GM21381 (cell line): ENCODE results near the gene FTH1.
"Not testable (repeated sequence)": the region's sequence is repeated elsewhere in the genome, so short reads cannot be mapped to it uniquely, and the experiment has no call there.

Experiments used
- ATAC-seq: cut with Tn5 transposase; IDR thresholded peaks from one replicate; pipeline ENCODE4 v1.9.1; 2021; ENCODE audit warnings: mild to moderate bottlenecking, moderate library complexity; ENCODE audit not compliant: unreplicated experiment

Gene FTH1

DNA sequence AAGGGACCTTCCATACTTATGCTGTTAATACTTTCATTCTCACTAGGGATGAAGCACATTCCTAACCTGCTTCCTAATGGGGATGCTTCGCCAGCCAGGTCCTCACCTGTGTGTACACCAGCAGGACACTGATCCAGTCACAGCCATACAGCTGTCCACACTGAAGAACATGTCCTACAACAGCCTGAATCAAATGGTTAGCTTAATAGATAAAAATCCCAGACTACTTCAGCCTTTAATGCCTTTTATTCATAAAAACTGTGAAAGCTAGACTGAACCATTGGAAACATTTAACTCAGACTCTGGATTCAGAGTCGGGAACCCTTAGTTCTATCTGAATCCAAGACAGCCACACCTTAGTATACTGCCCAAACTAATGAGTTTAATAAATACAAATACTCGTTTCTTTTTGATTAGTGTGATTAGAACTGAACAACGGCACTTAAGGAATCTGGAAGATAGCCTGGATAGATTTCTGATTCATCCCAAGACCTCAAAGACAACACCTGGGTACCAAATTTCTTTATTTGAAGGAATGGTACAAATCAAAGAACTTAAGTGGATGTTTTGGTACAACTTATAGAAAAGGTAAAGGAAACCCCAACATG, 3.3 kb downstream of the FTH1 start:
- no peak for ATAC-seq

DNA sequence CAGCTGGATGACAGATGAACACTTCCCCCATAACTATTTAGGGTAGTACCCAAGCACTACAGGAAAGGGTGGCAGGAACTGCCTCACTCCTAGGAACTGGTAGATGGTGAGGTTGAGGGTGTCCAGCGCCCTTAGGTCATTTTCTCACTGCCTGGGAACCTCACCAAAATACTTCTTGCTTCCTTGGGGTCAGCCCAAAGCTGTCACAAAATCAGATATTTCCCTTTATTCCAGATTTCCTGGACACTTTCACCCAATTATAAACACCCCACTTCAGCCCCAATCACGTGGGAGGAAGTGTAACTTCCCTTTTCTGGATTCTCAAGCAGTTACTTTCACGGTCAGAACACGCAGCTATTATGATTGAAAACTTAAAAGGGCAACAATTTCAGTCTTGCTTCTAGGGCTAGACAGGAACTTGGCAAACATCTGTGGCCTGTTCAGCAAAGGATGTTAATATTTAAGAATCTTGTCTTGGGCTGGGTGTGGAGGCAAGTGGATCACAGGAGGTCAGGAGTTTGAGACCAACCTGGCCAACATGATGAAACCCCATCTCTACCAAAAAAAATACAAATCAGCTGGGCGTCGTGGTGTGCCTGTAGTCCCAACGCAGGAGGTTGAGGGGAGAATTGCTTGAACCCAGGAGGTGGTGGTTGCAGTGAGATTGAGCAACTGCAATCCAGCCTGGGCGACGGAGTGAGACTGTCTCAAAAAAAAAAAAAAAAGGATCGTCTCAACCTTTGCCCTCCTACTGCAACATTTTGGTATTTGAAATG, 4.0 kb downstream of the FTH1 start:
- no peak for ATAC-seq

DNA sequence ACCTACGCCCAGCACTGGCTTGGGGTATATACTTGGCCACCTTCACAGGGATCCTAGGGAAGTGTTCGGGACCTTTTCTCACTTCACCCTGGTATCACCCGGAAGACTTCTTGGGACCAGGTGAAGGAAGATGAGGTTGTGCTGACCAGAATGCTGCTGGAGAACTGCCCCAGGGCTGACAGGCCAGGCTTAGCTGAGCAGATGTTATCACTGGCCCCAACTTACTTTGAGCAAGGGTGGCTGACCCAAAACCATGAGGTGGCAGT, 4.5 kb downstream of the FTH1 start:
- ATAC-seq, result no peak

DNA sequence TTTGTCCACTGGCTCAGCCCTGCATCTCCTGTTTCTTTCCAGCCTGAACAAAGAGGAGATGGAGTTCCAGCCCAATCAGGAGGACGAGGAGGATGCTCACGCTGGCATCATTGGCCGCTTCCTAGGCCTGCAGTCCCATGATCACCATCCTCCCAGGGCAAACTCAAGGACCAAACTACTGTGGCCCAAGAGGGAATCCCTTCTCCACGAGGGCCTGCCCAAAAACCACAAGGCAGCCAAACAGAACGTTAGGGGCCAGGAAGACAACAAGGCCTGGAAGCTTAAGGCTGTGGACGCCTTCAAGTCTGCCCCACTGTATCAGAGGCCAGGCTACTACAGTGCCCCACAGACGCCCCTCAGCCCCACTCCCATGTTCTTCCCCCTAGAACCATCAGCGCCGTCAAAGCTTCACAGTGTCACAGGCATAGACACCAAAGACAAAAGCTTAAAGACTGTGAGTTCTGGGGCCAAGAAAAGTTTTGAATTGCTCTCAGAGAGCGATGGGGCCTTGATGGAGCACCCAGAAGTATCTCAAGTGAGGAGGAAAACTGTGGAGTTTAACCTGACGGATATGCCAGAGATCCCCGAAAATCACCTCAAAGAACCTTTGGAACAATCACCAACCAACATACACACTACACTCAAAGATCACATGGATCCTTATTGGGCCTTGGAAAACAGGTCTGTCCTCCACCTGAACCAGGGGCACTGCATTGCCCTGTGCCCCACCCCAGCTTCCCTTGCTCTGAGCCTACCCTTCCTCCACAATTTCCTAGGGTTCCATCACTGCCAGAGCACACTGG, 5.0 kb downstream of the FTH1 start:
- ATAC-seq, result no peak

DNA sequence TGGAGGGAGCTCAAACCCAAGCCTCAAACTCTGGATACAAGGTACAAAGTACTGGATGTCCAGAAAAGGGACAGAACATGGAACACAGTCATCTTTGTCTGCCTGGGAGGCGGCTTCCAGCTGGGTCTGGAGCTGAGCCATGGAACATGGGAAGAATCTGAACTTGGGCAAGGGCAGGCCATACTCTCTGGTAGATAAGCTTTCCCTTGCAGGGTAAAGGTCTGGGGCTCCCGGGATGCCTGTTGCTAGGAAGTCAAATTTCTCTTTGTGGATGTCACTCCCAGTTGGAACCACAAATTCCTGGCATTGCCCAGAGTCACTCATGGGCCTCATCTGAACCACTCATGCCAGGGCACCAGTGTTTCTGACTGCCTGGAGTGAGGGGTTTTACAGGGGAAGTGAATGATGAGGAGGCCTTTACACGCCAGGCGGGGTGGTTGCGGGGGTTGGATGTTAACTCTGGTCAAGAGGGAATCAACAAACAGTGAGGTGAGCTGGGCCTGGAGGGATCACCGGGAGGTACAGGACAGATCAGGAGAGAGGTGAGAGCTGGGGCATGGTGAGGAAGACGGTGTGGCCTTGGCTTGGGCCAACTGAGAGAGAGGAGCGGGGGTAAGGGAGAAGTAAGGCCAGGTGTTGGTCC, 5.7 kb downstream of the FTH1 start:
- ATAC-seq, result no peak

DNA sequence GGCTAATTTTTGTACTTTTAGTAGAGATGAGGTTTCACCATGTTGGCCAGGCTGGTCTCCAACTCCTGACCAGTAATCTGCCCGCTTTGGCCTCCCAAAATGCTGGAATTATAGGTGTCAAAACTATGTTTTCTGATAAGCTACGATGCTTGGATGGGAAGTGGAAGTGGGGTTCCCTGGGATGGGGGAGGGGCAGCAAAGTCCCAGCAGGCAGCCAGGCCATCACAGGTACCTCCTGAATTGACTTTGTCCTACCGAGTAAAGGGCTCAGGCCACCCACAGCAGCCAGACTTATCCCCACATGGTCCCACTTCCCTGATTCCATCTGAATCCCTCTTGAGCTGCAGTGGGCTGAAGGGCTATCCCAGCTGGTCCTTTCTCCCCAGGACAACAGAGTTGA, 6.9 kb downstream of the FTH1 start:
- no peak for ATAC-seq

DNA sequence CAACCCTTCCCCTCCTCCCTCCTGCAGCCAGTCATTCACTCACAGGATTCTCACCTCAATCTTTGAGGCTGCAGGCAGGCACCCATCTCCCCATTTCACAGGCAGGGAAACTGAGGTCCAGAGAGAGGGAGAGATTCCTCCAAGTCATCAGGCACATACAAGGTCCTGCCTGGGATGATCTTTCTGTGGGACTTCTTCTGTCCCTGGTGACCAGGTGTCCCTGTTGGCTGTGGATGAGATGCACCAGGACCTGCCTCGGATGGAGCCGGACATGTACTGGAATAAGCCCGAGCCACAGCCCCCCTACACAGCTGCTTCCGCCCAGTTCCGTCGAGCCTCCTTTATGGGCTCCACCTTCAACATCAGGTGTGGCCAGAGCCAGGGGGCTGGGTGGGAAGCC, 7.8 kb downstream of the FTH1 start:
- no peak for ATAC-seq

DNA sequence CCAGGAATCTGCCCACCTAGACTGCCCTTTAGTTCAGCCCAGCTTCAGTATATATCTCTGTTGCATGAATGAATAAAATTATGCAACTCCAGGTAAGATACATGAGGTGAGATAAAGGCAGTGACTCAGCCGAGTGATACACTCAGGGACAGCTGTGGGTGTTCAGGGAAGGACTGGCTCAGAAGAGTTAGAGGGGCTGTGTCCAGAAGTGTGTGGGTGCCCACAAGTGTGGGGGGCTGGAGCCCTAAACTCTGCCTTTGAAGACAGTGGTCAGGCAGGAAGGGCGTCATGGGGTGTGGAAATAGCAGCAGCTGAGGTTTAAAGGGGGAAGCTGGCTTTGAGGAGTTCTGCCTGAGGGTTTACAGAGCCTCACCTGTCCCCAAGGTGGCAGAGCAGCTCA, 8.3 kb downstream of the FTH1 start:
- ATAC-seq, result no peak

DNA sequence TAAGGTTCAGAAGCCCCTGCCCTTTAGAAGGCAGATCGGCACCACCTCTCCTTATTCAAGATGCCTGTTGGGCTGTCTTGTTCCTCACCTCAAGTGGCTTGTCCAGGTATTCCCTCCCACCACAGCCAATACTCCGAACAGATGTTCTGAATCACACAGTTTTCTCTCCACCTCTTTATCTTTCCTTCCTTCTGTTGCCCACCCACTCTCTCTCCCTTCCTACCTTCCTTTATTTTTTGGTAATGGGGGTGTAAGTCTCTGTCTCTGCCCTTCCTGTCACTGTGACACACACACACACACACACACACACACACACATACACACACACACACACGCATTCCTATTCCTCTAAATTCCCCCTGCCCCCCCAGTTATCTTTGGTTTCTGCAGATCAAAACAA, 8.8 kb downstream of the FTH1 start:
- no peak for ATAC-seq

DNA sequence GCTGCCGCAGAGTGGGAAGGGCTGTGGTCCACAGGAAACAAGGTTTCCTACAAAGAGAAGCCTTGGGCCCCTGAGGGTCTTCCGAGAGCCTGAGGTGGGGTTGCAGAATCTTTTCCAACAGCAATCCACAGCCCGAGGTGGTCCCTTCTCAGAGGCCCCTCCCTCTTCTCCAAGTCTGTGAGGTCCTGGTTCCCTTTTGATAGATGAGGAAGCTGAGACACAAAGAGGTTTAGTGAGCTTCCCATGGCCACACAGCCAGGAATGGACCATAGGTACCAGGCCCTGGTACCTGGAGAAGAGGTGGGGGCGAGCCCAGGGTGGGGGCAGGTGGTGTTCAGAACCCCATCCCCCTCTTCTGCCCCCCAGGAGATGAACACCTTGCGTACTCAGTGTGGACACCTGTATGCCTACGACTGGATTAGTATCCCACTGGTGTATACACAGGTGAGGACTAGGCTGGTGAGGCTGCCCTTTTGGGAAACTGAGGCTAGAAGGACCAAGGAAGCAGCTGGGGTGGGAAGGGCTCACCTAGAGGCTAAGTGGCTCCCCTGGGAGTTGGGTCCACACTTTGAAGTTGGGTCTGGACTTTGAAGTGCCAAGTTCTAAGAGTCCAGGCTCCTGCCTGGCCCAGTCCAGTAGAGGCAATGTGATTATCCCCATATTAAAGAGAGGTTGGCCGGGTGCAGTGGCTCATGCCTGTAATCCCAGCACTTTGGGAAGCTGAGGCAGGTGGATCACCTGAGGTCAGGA, 10.2 kb downstream of the FTH1 start:
- ATAC-seq, result no peak

DNA sequence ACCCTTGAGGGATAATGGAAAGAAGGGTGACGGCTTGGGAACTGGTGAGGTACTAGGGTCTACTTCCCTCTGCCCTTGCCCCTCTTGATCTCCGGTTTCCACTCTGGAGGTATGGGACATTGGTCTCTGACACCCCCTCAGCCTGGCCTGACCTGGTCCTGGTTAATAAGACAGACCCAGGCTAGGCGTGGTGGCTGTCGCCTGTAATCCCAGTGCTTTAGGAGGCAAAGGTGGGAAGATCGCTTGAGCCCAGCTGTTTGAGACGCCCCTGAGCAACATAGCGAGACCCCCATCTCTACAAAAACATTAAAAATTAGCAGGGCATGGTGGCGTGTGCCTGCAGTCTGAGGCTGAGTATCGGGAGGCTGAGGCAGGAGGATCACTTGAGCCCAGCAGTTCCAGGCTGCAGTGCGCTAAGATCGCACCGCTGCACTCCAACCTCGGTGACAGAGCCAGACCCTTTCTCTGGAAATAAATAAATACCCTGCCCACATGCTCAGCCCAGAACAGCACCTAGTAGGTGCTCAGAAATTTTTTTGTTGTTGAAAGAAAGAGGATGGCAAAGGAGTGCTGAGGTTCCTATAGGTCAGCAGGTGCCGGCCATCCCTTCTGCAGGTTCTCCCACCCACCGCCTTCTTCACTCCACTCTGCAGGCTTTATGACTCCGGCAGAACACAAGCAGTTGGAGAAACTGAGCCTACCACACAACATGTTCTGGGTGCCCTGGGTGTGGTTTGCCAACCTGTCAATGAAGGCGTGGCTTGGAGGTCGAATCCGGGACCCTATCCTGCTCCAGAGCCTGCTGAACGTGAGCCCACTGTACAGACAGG, 11.0 kb downstream of the FTH1 start:
- ATAC-seq, result no peak

DNA sequence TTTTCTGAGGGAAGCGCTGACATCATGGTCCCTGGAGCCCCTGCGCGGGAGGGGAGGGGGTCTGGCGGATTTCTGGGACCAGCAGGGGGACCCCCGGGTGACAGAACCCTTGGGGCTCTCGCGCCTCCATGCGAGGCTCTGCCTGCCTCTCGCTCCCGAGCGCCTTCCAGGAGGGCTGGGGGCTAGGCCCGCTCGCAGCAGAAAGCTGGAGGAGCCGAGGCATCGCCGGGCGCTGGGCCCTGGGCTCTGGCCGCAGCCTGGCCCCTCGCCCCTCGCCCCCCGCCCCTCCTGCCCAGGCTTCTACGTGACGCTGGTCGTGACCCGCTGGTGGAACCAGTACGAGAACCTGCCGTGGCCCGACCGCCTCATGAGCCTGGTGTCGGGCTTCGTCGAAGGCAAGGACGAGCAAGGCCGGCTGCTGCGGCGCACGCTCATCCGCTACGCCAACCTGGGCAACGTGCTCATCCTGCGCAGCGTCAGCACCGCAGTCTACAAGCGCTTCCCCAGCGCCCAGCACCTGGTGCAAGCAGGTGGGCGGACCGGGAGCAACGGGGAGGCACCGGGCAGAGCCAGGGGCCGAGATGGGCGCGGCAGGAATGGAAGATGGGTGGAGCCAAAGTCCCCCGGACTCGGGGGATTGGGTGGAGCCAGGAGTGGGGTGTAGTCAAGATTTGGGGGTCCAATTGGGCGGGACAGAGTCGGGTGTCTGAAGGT, 11.9 kb downstream of the FTH1 start:
- ATAC-seq, result no peak

DNA sequence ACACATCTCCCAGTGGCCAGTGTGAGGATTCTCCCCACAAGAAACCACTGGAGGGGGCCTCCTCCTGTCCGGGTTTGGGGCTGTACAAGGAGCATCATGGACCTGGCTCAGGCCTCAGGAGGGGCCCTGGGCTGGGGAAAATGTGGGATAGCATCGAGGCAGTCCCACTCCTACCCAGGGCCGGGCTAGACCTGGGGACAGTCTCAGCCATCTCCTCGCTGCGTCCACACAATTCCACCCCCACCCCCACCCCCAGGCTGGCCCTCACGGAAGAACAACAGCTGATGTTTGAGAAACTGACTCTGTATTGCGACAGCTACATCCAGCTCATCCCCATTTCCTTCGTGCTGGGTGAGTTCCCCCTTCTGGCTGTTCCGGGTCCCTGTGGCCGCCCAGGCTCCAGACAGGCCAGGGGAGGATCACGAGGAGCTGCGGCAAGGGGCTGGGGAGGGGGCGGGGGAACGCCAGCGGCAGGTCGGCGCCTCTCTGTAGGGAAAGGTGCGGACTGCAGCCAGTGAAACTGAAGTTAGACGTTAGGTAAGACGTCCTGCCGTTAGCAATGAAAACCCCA, 12.5 kb downstream of the FTH1 start:
- ATAC-seq, result no peak

DNA sequence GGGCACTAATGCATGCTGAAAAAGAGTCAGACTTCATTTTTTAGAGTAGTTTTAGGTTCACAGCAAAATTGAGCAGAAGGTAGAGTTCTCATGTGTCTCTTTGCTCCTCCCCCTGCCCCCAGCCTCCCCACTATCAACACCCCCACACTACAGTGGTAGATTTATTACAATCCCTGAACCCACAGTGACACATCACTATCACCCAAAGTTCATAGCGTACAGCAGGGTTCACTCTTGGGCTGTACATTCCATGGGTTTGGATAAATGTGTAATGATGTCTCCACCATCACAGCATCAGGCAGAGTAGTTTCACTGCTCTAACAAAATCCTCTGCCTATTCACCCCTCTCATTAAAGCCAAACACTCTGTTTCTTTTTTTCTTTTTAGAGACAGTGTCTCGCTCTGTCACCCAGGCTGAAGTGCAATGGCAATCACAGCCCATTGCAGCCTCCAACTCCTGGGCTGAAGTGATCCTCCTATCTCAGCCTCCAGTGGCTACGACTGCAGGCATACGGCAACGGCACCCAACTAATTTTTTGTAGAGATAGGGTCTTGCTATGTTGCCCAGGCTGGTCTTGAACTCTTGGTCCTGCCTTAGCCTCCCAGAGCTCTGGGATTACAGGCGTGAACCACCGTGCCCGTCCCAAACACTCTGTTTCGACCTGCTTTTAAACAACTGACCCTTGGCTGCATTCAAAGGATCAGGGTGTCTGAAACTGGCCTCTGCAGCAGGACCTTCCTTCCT, 13.2 kb downstream of the FTH1 start:
- ATAC-seq, result no peak

DNA sequence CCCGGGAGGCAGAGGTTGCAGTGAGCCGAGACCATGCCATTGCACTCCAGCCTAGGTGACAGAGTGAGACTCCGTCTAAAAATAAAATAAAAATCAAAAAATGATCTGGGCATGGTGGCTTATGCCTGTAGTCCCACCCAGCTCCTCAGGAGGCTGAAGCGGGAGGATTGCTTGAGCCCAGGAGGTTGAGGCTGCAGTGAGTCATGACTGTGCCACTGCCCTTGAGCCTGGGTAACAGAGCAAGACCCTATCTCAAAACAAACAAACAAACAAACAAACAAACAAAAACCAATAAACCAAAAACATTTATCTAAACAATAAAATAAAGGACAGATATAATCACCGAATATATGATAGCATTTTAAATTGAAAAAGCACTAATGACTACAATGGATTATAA, 13.8 kb downstream of the FTH1 start:
- not testable (repeated sequence) for ATAC-seq

DNA sequence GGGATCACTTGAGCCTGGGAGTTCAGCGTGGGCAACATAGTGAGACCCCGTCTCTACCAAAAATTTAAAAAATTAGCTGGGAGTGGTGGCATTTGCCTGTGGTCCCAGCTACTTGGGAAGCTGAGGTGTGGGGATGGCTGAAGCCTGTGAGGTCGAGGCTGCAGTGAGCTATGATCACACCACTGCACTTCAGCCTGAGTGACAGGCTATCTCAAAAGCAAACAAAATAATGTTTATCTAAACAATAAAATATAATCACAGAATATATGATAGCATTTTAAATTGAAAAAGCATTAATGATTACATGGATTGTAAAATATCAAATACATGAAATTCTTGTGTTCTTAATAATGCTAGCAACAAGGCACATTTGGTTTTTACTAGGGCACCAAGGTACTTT, 14.6 kb downstream of the FTH1 start:
- ATAC-seq, result no peak

DNA sequence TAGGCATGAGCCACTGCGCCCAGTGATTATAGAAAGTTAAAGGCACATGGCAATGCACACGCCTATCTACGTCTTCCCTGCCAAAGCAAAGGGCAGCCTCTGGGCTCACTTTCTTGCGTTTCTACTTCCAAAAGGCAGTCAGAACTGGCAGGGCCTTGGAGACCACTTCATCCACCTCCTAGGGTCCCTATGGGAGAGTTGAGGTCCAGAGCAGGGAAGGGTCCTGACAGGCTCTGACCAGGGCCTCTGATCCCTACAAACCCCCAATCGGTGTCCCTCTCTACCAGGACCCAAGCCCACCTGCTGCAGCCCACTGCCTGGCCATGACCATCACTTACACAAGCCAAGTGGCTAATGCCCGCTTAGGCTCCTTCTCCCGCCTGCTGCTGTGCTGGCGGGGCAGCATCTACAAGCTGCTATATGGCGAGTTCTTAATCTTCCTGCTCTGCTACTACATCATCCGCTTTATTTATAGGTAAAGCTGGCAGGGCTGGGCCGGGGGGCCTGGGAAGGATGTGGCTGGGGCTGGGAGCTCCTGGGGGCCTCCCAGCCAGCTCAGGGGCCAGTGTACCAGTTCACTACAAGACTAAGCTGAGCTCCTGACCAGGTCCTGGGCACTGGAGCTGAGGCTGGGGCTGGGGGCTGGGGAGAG, 15.8 kb downstream of the FTH1 start:
- ATAC-seq, result no peak

DNA sequence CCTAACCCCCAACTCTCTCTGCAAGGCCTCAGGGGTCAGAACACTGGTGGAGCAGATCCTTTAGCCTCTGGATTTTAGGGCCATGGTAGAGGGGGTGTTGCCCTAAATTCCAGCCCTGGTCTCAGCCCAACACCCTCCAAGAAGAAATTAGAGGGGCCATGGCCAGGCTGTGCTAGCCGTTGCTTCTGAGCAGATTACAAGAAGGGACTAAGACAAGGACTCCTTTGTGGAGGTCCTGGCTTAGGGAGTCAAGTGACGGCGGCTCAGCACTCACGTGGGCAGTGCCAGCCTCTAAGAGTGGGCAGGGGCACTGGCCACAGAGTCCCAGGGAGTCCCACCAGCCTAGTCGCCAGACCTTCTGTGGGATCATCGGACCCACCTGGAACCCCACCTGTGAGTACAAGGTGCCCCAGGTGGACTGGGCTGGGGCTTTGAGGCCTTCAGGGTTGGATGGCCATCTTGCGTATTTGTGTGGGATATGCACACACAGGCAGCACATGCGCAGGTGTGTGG, 17.3 kb downstream of the FTH1 start, which contains the start of gene BEST1:
TSS of gene BEST1 (plus strand) at position 317 of the 513 bp plus-strand sequence. CDS start 1,456 bp downstream, outside the sequence.
- no peak for ATAC-seq
